Duodenal mucosa (tissue), 2 donors: ENCODE data around the gene AADACL4.
"Not testable (repeated sequence)": the region's sequence is repeated elsewhere in the genome, so short reads cannot be mapped to it uniquely, and the experiment has no call there.

Experiments used
- H3K27ac ChIP-seq: one replicate; pipeline ENCODE4 v1.7.0; 2013; ENCODE audit warnings: low read depth, low read length
- H3K27me3 ChIP-seq, 2 donors: one replicate each; pipeline ENCODE4 v1.7.0; 2013; ENCODE audit warnings: low read length in 2 of 2, control low read depth in 1 of 2; ENCODE audit not compliant: insufficient read depth in 2 of 2, control insufficient read depth in 1 of 2
- H3K36me3 ChIP-seq, 2 donors: one replicate each; pipeline ENCODE4 v1.7.0; 2013; ENCODE audit warnings: low read length in 2 of 2, control low read depth in 1 of 2; ENCODE audit not compliant: insufficient read depth in 2 of 2, control insufficient read depth in 1 of 2
- H3K4me1 ChIP-seq, 2 donors: one replicate each; pipeline ENCODE4 v1.7.0; 2013; ENCODE audit warnings: low read length in 2 of 2, control low read depth in 1 of 2; ENCODE audit not compliant: insufficient read depth in 2 of 2, control insufficient read depth in 1 of 2
- H3K4me3 ChIP-seq, 2 donors: one replicate each; pipeline ENCODE4 v1.7.0; 2013; ENCODE audit warnings: low read length in 2 of 2, low read depth in 1 of 2
- H3K9ac ChIP-seq, 2 donors: one replicate each; pipeline ENCODE4 v1.7.0; 2013; ENCODE audit warnings: low read length in 2 of 2, low read depth in 1 of 2
- H3K9me3 ChIP-seq, 2 donors: one replicate each; pipeline ENCODE4 v1.7.0; 2013; ENCODE audit warnings: low read length in 2 of 2, control low read depth in 1 of 2; ENCODE audit not compliant: control insufficient read depth in 1 of 2

The AADACL4 gene

DNA sequence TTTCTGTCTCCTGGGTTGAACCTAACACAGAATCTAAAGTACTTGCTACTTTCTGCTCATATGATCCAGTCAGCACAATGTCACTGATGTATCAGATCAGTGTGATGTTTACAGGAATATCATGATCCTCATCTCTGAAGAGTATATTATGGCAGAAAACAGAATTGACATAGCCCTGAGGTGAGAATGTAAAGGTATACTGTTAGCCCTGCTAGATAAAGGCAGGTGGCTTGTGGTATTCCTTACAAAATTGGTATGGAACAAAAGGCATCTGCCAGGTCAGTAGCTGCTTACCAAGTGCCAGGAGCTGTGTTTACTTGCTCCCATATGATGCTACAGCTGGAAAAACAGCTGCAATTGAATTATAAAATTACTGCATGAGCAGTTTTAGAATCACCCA, 30.5 kb downstream of the AADACL4 start:
- no peak overlapping the region for H3K4me3 ChIP-seq
- no peaks in the 10 kb centered on the region for H3K4me1 ChIP-seq
- H3K27me3 ChIP-seq = peaks cover 2 to 8% of the 10 kb centered on the region in 2 donors
- H3K36me3 ChIP-seq = no peaks in the 10 kb centered on the region
- H3K9ac ChIP-seq = no peak overlapping the region
- H3K9me3 ChIP-seq = no peaks in the 10 kb centered on the region
- H3K27ac ChIP-seq = no peak overlapping the region

GRCh38 chr1:12676122-12676521, 32.2 kb downstream of the AADACL4 start:
- H3K9ac ChIP-seq, H3K4me3 ChIP-seq, H3K4me1 ChIP-seq, H3K9me3 ChIP-seq, H3K27ac ChIP-seq, H3K36me3 ChIP-seq: not testable (repeated sequence)
- H3K27me3 ChIP-seq = peaks cover 2 to 12% of the 10 kb centered on the region in 2 donors

DNA sequence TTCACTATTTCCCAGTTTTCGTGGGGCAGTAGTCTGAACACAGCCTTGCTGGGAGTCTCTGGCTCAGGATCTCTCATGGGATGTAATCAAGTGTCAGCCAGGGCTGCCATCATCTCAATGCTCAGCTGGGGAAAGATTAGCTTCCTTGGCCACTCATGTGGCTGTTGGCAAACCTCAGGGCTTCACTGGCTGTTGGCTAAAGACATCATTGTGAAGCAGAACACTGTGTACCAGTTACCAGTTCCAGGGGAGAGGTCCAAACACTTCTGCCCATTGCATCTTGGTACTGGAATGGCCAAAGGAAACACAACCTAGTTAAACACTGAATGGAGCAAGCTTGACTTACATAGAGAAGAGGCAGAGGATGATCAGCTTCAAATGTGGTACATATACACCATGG, 33.7 kb downstream of the AADACL4 start:
- H3K27ac ChIP-seq = no peak overlapping the region
- H3K4me3 ChIP-seq = no peak overlapping the region
- H3K9me3 ChIP-seq = no peaks in the 10 kb centered on the region
- H3K9ac ChIP-seq = no peak overlapping the region
- H3K36me3 ChIP-seq = no peaks in the 10 kb centered on the region
- H3K27me3 ChIP-seq = peaks cover 2 to 12% of the 10 kb centered on the region in 2 donors
- no peaks in the 10 kb centered on the region for H3K4me1 ChIP-seq

- H3K9me3 ChIP-seq = no peaks in the 10 kb centered on the region
- no peaks in the 10 kb centered on the region for H3K4me1 ChIP-seq
These were observed 34.5 kb downstream of the AADACL4 start for GRCh38 chr1:12678350-12678749.

GRCh38 chr1:12678820-12679219, 34.9 kb downstream of the AADACL4 start:
- no peak overlapping the region for H3K9ac ChIP-seq
- H3K27me3 ChIP-seq = peaks cover 2 to 12% of the 10 kb centered on the region in 2 donors
- no peaks in the 10 kb centered on the region for H3K4me1 ChIP-seq
- H3K36me3 ChIP-seq = no peaks in the 10 kb centered on the region
- no peak overlapping the region for H3K27ac ChIP-seq
- H3K4me3 ChIP-seq = no peak overlapping the region
- H3K9me3 ChIP-seq = no peaks in the 10 kb centered on the region

More at GRCh38 chr1:12678350-12678749, 34.5 kb downstream of the AADACL4 start:
- no peaks in the 10 kb centered on the region for H3K36me3 ChIP-seq
- H3K9ac ChIP-seq = no peak overlapping the region
- no peak overlapping the region for H3K4me3 ChIP-seq
- H3K27me3 ChIP-seq = peaks cover 2 to 12% of the 10 kb centered on the region in 2 donors
- H3K27ac ChIP-seq = no peak overlapping the region

GRCh38 chr1:12690156-12690555, 46.3 kb downstream of the AADACL4 start:
- Histone ChIP-seq H3K4me1 (no peaks in the 10 kb centered on the region), H3K27me3 (no peaks in the 10 kb centered on the region), H3K9me3 (no peaks in the 10 kb centered on the region), H3K4me3 (no peak overlapping the region), H3K36me3 (no peaks in the 10 kb centered on the region), H3K27ac (no peak overlapping the region), H3K9ac (no peak overlapping the region)

- no peak overlapping the region for H3K9ac ChIP-seq
- no peak overlapping the region for H3K4me3 ChIP-seq
- H3K4me1 ChIP-seq = no peaks in the 10 kb centered on the region
- no peaks in the 10 kb centered on the region for H3K9me3 ChIP-seq
- no peaks in the 10 kb centered on the region for H3K27me3 ChIP-seq
- H3K27ac ChIP-seq = no peak overlapping the region
- H3K36me3 ChIP-seq = no peaks in the 10 kb centered on the region
These were observed 49.3 kb downstream of the AADACL4 start for GRCh38 chr1:12692967-12693782.

- Histone ChIP-seq H3K4me1 (no peaks in the 10 kb centered on the region), H3K4me3 (no peak overlapping the region), H3K9me3 (no peaks in the 10 kb centered on the region), H3K9ac (no peak overlapping the region), H3K36me3 (no peaks in the 10 kb centered on the region), H3K27ac (no peak overlapping the region), H3K27me3 (no peaks in the 10 kb centered on the region)
These were observed 52.8 kb downstream of the AADACL4 start for GRCh38 chr1:12696658-12697057.

GRCh38 chr1:12697397-12697796, 53.5 kb downstream of the AADACL4 start:
- Histone ChIP-seq H3K4me1 (no peaks in the 10 kb centered on the region), H3K27me3 (no peaks in the 10 kb centered on the region), H3K9ac (no peak overlapping the region), H3K4me3 (no peak overlapping the region), H3K27ac (no peak overlapping the region), H3K36me3 (no peaks in the 10 kb centered on the region), H3K9me3 (no peaks in the 10 kb centered on the region)

DNA sequence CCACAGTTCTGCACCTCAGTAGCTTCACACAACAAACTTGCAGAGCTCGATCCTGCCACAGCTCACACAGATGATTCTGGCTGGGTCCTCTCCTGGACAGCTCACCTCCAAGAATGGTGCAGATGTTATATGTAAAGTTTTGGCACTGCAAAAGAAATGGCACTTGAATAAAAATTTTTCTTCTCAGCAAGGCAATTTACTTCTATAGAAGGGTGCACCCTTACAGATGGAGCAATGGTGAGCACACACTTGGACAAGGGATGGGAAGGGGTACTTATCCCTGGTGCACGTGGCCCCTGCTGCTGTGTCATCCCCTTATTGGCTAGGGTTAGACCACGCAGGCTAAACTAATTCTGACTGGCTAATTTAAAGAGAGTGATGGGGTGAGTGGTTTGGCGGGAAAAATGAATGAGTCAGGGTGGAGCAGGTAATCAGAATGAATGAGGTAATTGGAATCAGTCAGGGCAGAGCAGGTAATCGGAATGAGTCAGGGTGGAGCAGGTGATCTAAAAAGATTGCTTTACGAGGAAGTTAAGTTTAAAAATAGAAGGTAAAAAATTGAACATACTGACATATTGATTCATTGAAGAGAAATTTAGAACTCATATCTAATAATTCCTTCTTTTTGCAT, 60.1 kb downstream of the AADACL4 start:
- Histone ChIP-seq H3K4me1 (no peaks in the 10 kb centered on the region), H3K9ac (no peak overlapping the region), H3K36me3 (no peaks in the 10 kb centered on the region), H3K27ac (no peak overlapping the region), H3K4me3 (no peak overlapping the region), H3K9me3 (peaks cover 8 to 9% of the 10 kb centered on the region in 2 donors), H3K27me3 (no peaks in the 10 kb centered on the region)
